ENCODE results near the gene DNAH9. TPM values are rescaled to one million over a fixed set of nuclear protein-coding genes. Genes with fewer than 3 reads are reported as not detected.

The DNAH9 gene
- polyA plus RNA-seq, 6 donors from 2014 or later = not detected

- DNase-seq = no peak
- Mint-ChIP-seq H3K4me3 (no peak overlapping the region), H3K9me3 (peaks cover 0 to 26% (median 11%) of the 10 kb centered on the region in 7 donors)
Measured at GRCh38 chr17:11757815-11758214, 159.5 kb downstream of the DNAH9 start.

GRCh38 chr17:11768106-11768505 lies 169.8 kb downstream of the DNAH9 start:
- H3K36me3 Mint-ChIP-seq = no peaks in the 10 kb centered on the region
- DNase-seq = no peak
- H3K27me3 Mint-ChIP-seq = no peaks in the 10 kb centered on the region
- H3K4me3 Mint-ChIP-seq = no peak overlapping the region
- ATAC-seq (ENCODE audit: low read depth in 2 of 2) = no peak
- H3K4me1 Mint-ChIP-seq = no peaks in the 10 kb centered on the region
- H3K9me3 Mint-ChIP-seq = peaks cover 0 to 5% (median 1%) of the 10 kb centered on the region in 7 donors
- H3K27ac Mint-ChIP-seq = peak overlapping the region in 1 of 6 donors; percentile 28

More at GRCh38 chr17:11757815-11758214, 159.5 kb downstream of the DNAH9 start:
- H3K36me3 Mint-ChIP-seq = no peaks in the 10 kb centered on the region
- peaks cover 0 to 7% (median 0%) of the 10 kb centered on the region in 3 donors for H3K27me3 Mint-ChIP-seq
- H3K27ac Mint-ChIP-seq = peak overlapping the region in 1 of 6 donors; percentile 27
- H3K4me1 Mint-ChIP-seq = no peaks in the 10 kb centered on the region
- no peak for ATAC-seq (ENCODE audit: low read depth in 2 of 2)

- no peaks in the 10 kb centered on the region for H3K4me1 Mint-ChIP-seq
- H3K27me3 Mint-ChIP-seq = no peaks in the 10 kb centered on the region
Measured at GRCh38 chr17:11768981-11769380, 170.7 kb downstream of the DNAH9 start.

GRCh38 chr17:11772031-11772430 lies 173.8 kb downstream of the DNAH9 start:
- Mint-ChIP-seq H3K9me3 (peaks cover 0 to 13% (median 3%) of the 10 kb centered on the region in 7 donors), H3K4me1 (no peaks in the 10 kb centered on the region), H3K36me3 (no peaks in the 10 kb centered on the region), H3K27me3 (no peaks in the 10 kb centered on the region), H3K27ac (no peak overlapping the region), H3K4me3 (no peak overlapping the region)
- ATAC-seq (ENCODE audit: low read depth in 2 of 2) = no peak
- DNase-seq = no peak

More at GRCh38 chr17:11768981-11769380, 170.7 kb downstream of the DNAH9 start:
- ATAC-seq (ENCODE audit: low read depth in 2 of 2) = no peak
- Mint-ChIP-seq H3K27ac (no peak overlapping the region), H3K4me3 (no peak overlapping the region), H3K36me3 (no peaks in the 10 kb centered on the region), H3K9me3 (peaks cover 0 to 5% (median 1%) of the 10 kb centered on the region in 7 donors)
- no peak for DNase-seq

GRCh38 chr17:11779892-11780291 lies 181.6 kb downstream of the DNAH9 start:
- DNase-seq (no peak), ATAC-seq (ENCODE audit: low read depth in 2 of 2) (no peak)
- Mint-ChIP-seq H3K9me3 (peaks cover 0 to 10% (median 4%) of the 10 kb centered on the region in 7 donors), H3K36me3 (no peaks in the 10 kb centered on the region), H3K4me3 (no peak overlapping the region), H3K27me3 (no peaks in the 10 kb centered on the region), H3K27ac (no peak overlapping the region), H3K4me1 (peaks cover 0 to 2% (median 0%) of the 10 kb centered on the region in 3 donors)

- no peak for DNase-seq
- H3K9me3 Mint-ChIP-seq = peaks cover 0 to 10% (median 2%) of the 10 kb centered on the region in 7 donors
- no peaks in the 10 kb centered on the region for H3K27me3 Mint-ChIP-seq
- H3K36me3 Mint-ChIP-seq = no peaks in the 10 kb centered on the region
- H3K27ac Mint-ChIP-seq = no peak overlapping the region
- no peak overlapping the region for H3K4me3 Mint-ChIP-seq
- peaks cover 0 to 2% (median 0%) of the 10 kb centered on the region in 3 donors for H3K4me1 Mint-ChIP-seq
- ATAC-seq (ENCODE audit: low read depth in 2 of 2) = no peak
Measured at GRCh38 chr17:11780621-11781020, 182.4 kb downstream of the DNAH9 start.

GRCh38 chr17:11786711-11787438 lies 188.6 kb downstream of the DNAH9 start:
- Mint-ChIP-seq H3K9me3 (peaks cover 0 to 17% (median 5%) of the 10 kb centered on the region in 7 donors), H3K4me3 (no peak overlapping the region), H3K36me3 (peaks cover 0 to 6% of the 10 kb centered on the region in 2 donors), H3K4me1 (no peaks in the 10 kb centered on the region), H3K27me3 (no peaks in the 10 kb centered on the region), H3K27ac (no peak overlapping the region)
- ATAC-seq (ENCODE audit: low read depth in 2 of 2) = no peak
- DNase-seq = no peak

GRCh38 chr17:11795906-11796305 lies 197.6 kb downstream of the DNAH9 start:
- H3K4me3 Mint-ChIP-seq = no peak overlapping the region
- no peaks in the 10 kb centered on the region for H3K4me1 Mint-ChIP-seq
- no peak overlapping the region for H3K27ac Mint-ChIP-seq
- DNase-seq = no peak
- no peaks in the 10 kb centered on the region for H3K36me3 Mint-ChIP-seq
- peaks cover 0 to 5% (median 0%) of the 10 kb centered on the region in 7 donors for H3K9me3 Mint-ChIP-seq
- no peaks in the 10 kb centered on the region for H3K27me3 Mint-ChIP-seq
- no peak for ATAC-seq (ENCODE audit: low read depth in 2 of 2)

GRCh38 chr17:11797803-11798202 lies 199.5 kb downstream of the DNAH9 start:
- H3K27me3 Mint-ChIP-seq = no peaks in the 10 kb centered on the region
- no peaks in the 10 kb centered on the region for H3K4me1 Mint-ChIP-seq
- no peaks in the 10 kb centered on the region for H3K36me3 Mint-ChIP-seq
- no peak for ATAC-seq (ENCODE audit: low read depth in 2 of 2)
- DNase-seq = no peak
- peaks cover 0 to 5% (median 0%) of the 10 kb centered on the region in 7 donors for H3K9me3 Mint-ChIP-seq
- no peak overlapping the region for H3K27ac Mint-ChIP-seq
- H3K4me3 Mint-ChIP-seq = no peak overlapping the region

- Mint-ChIP-seq H3K9me3 (peaks cover 0 to 7% (median 3%) of the 10 kb centered on the region in 7 donors), H3K4me1 (no peaks in the 10 kb centered on the region), H3K27ac (peak overlapping the region in 1 of 6 donors; percentile 26), H3K4me3 (no peak overlapping the region), H3K27me3 (peaks cover 0 to 7% (median 0%) of the 10 kb centered on the region in 3 donors), H3K36me3 (no peaks in the 10 kb centered on the region)
- no peak for ATAC-seq (ENCODE audit: low read depth in 2 of 2)
- no peak for DNase-seq
Measured at GRCh38 chr17:11803231-11803969, 205.1 kb downstream of the DNAH9 start.

- Mint-ChIP-seq H3K27ac (no peak overlapping the region), H3K4me1 (no peaks in the 10 kb centered on the region), H3K9me3 (peaks cover 0 to 7% (median 4%) of the 10 kb centered on the region in 7 donors), H3K36me3 (no peaks in the 10 kb centered on the region), H3K4me3 (no peak overlapping the region), H3K27me3 (peaks cover 0 to 7% (median 0%) of the 10 kb centered on the region in 3 donors)
- no peak for DNase-seq
- ATAC-seq (ENCODE audit: low read depth in 2 of 2) = no peak
Measured at GRCh38 chr17:11805138-11805537, 206.9 kb downstream of the DNAH9 start.

- no peaks in the 10 kb centered on the region for H3K36me3 Mint-ChIP-seq
- DNase-seq = no peak
- ATAC-seq (ENCODE audit: low read depth in 2 of 2) = no peak
- H3K9me3 Mint-ChIP-seq = peaks cover 0 to 9% (median 6%) of the 10 kb centered on the region in 7 donors
- H3K27ac Mint-ChIP-seq = no peak overlapping the region
- no peaks in the 10 kb centered on the region for H3K4me1 Mint-ChIP-seq
- H3K4me3 Mint-ChIP-seq = no peak overlapping the region
- H3K27me3 Mint-ChIP-seq = peaks cover 0 to 7% (median 0%) of the 10 kb centered on the region in 3 donors
Measured at GRCh38 chr17:11805952-11806351, 207.7 kb downstream of the DNAH9 start.

- Mint-ChIP-seq H3K27ac (no peak overlapping the region), H3K4me3 (no peak overlapping the region), H3K36me3 (no peaks in the 10 kb centered on the region)
Measured at GRCh38 chr17:11807606-11808005, 209.3 kb downstream of the DNAH9 start.

GRCh38 chr17:11813278-11813677 lies 215.0 kb downstream of the DNAH9 start:
- Mint-ChIP-seq H3K4me3 (no peak overlapping the region), H3K4me1 (no peaks in the 10 kb centered on the region), H3K27ac (no peak overlapping the region), H3K36me3 (no peaks in the 10 kb centered on the region), H3K27me3 (no peaks in the 10 kb centered on the region), H3K9me3 (peaks cover 0 to 9% (median 0%) of the 10 kb centered on the region in 7 donors)
- ATAC-seq (ENCODE audit: low read depth in 2 of 2) = no peak
- DNase-seq = no peak

More at GRCh38 chr17:11807606-11808005, 209.3 kb downstream of the DNAH9 start:
- H3K4me1 Mint-ChIP-seq = no peaks in the 10 kb centered on the region
- peaks cover 0 to 9% (median 6%) of the 10 kb centered on the region in 7 donors for H3K9me3 Mint-ChIP-seq
- DNase-seq = no peak
- peaks cover 0 to 7% (median 0%) of the 10 kb centered on the region in 3 donors for H3K27me3 Mint-ChIP-seq
- ATAC-seq (ENCODE audit: low read depth in 2 of 2) = no peak
